ENCODE data around the gene NOP56. TPM values are rescaled to one million over a fixed set of nuclear protein-coding genes. Genes with fewer than 3 reads are reported as not detected.

NOP56 gene
- total and polyA plus RNA-seq, 2 of the 8 experiments (the other 6 are each of a cell fraction or from before 2014, with no cell fraction given), result 391 to 677 TPM

- no peak overlapping the region for H2AFZ ChIP-seq (ENCODE audit: low read length)
- no peak overlapping the region for H4K91ac ChIP-seq (replicated peaks; ENCODE audit: insufficient read length, low read length)
- H3K23ac ChIP-seq (ENCODE audit: insufficient read length), result no peak overlapping the region
- no peak overlapping the region for H2BK120ac ChIP-seq (replicated peaks; ENCODE audit: low read depth, low read length)
- H3K36me3 ChIP-seq (ENCODE audit: control insufficient read depth in 2 of 4, insufficient read depth in 4 of 4, low read length in 3 of 4), result no peaks in the 10 kb centered on the region; a peak in 1 of 8 replicates
- H2BK20ac ChIP-seq (ENCODE audit: low read length), result no peak overlapping the region
- no peak overlapping the region for H3K18ac ChIP-seq (ENCODE audit: extremely low read depth, low read length)
- FAIRE-seq (no peak), DNase-seq (ENCODE audit: low read depth in 1 of 2, low spot score in 2 of 2) (peak in 1 of 2 experiments; percentile 67)
- no peak overlapping the region for H3K56ac ChIP-seq (replicated peaks; ENCODE audit: insufficient read length, low read depth, low read length)
- H2BK15ac ChIP-seq (ENCODE audit: low read length), result no peak overlapping the region
- H3K4me2 ChIP-seq (ENCODE audit: insufficient read depth in 1 of 2, low read depth in 2 of 2, low read length in 2 of 2), result peak overlapping the region; percentile 56 to 65
- H3K79me2 ChIP-seq (ENCODE audit: control insufficient read depth in 1 of 2, insufficient read depth in 2 of 2, low read length in 2 of 2), result no peaks in the 10 kb centered on the region
- H3K27me3 ChIP-seq (replicated peaks in 1 of 4; ENCODE audit: control insufficient read depth in 3 of 4, extremely low read depth in 1 of 4, insufficient read depth in 3 of 4, low read length in 3 of 4), result peaks cover 54 to 85% (median 74%) of the 10 kb centered on the region in 4 experiments
- H3K27ac ChIP-seq (ENCODE audit: low read depth, low read length), result no peak overlapping the region
- H3K4me3 ChIP-seq (ENCODE audit: extremely low read depth in 1 of 4, insufficient read depth in 2 of 4, low read depth in 3 of 4, low read length in 4 of 4), result peak overlapping the region; percentile 7 to 55 (median 24); a peak in 6 of 8 replicates
- ChIA-PET POLR2A (ENCODE audit: partially characterized antibody) (interaction anchor here (0.8 to 2.8 kb wide), 7 partner anchors 9 to 147 kb away, joined by 3 to 8 read pairs (median 4); partner anchors contain the start of genes NOP56, PCED1A and VPS16), CTCF (ENCODE audit: partially characterized antibody) (interaction anchor here (0.9 to 9.2 kb wide), 7 partner anchors 20 to 59 kb away, joined by 3 to 151 read pairs (median 4); no protein-coding TSS in a partner anchor)
- WGBS, 2 experiments (ENCODE audit: extremely low coverage in 1 of 2, insufficient coverage in 1 of 2, insufficient read length in 1 of 2, insufficient replicate concordance in 2 of 2, low coverage in 1 of 2, low lambda C conversion rate in 2 of 2, missing lambda C conversion rate in 1 of 2), result 1% methylated on average over 25 of the region's 89 CpGs; no CpG with 5 or more reads in 1 of the 2 experiments
- no peaks in the 10 kb centered on the region for H3K9me3 ChIP-seq (ENCODE audit: insufficient read depth in 2 of 2, low read depth in 1 of 2, low read length in 1 of 2)
- no peak overlapping the region for H4K5ac ChIP-seq (ENCODE audit: insufficient read length, low read depth, low read length)
- no peak overlapping the region for H3K4ac ChIP-seq (replicated peaks; ENCODE audit: insufficient read length, low read depth, low read length)
- H4K8ac ChIP-seq (ENCODE audit: extremely low read depth, insufficient read depth, low read length), result no peak overlapping the region; the same call in none of the 2 replicates
- peaks cover 0 to 27% (median 14%) of the 10 kb centered on the region in 4 experiments; a peak in 6 of 7 replicates for H3K4me1 ChIP-seq (replicated peaks in 1 of 4; ENCODE audit: control insufficient read depth in 3 of 4, insufficient read depth in 4 of 4, low read length in 3 of 4)
- H2AK5ac ChIP-seq (ENCODE audit: low read depth, low read length), result no peak overlapping the region
- no peak overlapping the region for H3K14ac ChIP-seq (ENCODE audit: insufficient read length)
- no peak overlapping the region for H2BK5ac ChIP-seq (ENCODE audit: low read depth, low read length)
- H3K23me2 ChIP-seq (ENCODE audit: low read depth, low read length), result peaks cover 3% of the 10 kb centered on the region; the same call in 1 of the 2 replicates
- no peaks in the 10 kb centered on the region for H3K79me1 ChIP-seq (ENCODE audit: low read depth, low read length)
- H4K20me1 ChIP-seq (replicated peaks in 1 of 2; ENCODE audit: control insufficient read depth in 1 of 2, insufficient read depth in 2 of 2, low read length in 2 of 2), result peaks cover 5 to 9% of the 10 kb centered on the region in 2 experiments
- no peak overlapping the region for H3K9ac ChIP-seq (replicated peaks in 1 of 4; ENCODE audit: extremely low read depth in 1 of 4, low read depth in 3 of 4, low read length in 3 of 4)
- no peak overlapping the region for H2BK12ac ChIP-seq (ENCODE audit: low read depth, low read length)
- peak; percentile 71; the same call in 1 of the 2 replicates for TF ChIP-seq SUZ12 (IDR thresholded peaks at IDR 0.05; ENCODE audit: low read length)
- TF ChIP-seq NANOG (IDR thresholded peaks at IDR 0.05; ENCODE audit: insufficient read depth, low read depth, low read length, poor library complexity, severe bottlenecking), result no peak
- no peak for TF ChIP-seq SIX5 (IDR thresholded peaks at IDR 0.05; ENCODE audit: low read depth, low read length)
- no peak for TF ChIP-seq PHF8 (conservative IDR thresholded peaks at IDR 0.05; ENCODE audit: low read depth, low read length)
- no peak for TF ChIP-seq TEAD4 (IDR thresholded peaks at IDR 0.05; ENCODE audit: low read depth, low read length)
- TF ChIP-seq EZH2 (IDR thresholded peaks at IDR 0.05; ENCODE audit: low read depth, low read length, severe bottlenecking), result peak; percentile 81
- 0 out of 2 replicates have a peak, but pooled peaks have one; percentile 25 for TF ChIP-seq TAF1 (IDR thresholded peaks at IDR 0.05; ENCODE audit: low read depth, low read length)
- TF ChIP-seq EP300 (IDR thresholded peaks at IDR 0.05; ENCODE audit: borderline replicate concordance in 1 of 2, low read depth in 2 of 2, low read length in 2 of 2), result no peak
- no peak for TF ChIP-seq BRCA1 (IDR thresholded peaks at IDR 0.05; ENCODE audit: low read depth, low read length)
- TF ChIP-seq RBBP5 (IDR thresholded peaks at IDR 0.05; ENCODE audit: borderline replicate concordance, low read depth, low read length), result no peak
- TF ChIP-seq ATF3 (IDR thresholded peaks at IDR 0.05; ENCODE audit: insufficient read depth, low read depth, low read length), result no peak
Measured at GRCh38 chr20:2693286-2694007, 41.0 kb downstream of the NOP56 start.
